Lower leg skin (tissue), 3 donors: ENCODE results near the gene HSPB6.

Experiments used
- POLR2A ChIP-seq, 2 donors: fragments of 450-650 bp; IDR thresholded peaks; one replicate each; pipeline ENCODE4 v1.6.1; 2016 to 2017; ENCODE audit warnings: antibody characterized with exemption in 2 of 2, mild to moderate bottlenecking in 1 of 2, moderate library complexity in 1 of 2
- TF ChIP-seq, protein P1 (sequence below), 3 donors: fragments of 450-650 bp; IDR thresholded peaks; one replicate each; pipeline ENCODE4 v1.5.1; 2016; ENCODE audit warnings: antibody characterized with exemption in 3 of 3, mild to moderate bottlenecking in 3 of 3, moderate library complexity in 2 of 3

DNA sequence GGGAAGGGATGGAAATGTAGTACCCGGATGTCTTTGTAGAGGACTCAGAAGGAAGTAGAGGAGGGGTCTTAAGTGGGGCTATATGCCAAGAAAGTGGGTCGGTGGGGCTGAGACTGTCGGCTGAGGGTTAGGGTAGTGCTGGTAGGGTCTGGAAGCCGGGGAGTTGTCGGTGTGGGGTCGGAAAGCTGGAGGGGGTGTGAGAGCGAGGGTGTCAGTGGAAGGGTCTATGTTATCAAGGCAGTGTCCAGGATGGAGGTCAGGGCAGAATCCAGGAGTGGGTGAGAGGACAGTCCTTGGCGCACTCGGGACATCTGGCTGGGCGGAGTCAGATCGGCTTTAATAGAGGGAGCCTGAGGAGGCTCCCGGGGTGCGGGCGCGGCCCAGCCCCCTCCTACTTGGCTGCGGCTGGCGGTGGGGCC is 1.7 kb downstream of the HSPB6 start:
- TF ChIP-seq, protein P1, sequence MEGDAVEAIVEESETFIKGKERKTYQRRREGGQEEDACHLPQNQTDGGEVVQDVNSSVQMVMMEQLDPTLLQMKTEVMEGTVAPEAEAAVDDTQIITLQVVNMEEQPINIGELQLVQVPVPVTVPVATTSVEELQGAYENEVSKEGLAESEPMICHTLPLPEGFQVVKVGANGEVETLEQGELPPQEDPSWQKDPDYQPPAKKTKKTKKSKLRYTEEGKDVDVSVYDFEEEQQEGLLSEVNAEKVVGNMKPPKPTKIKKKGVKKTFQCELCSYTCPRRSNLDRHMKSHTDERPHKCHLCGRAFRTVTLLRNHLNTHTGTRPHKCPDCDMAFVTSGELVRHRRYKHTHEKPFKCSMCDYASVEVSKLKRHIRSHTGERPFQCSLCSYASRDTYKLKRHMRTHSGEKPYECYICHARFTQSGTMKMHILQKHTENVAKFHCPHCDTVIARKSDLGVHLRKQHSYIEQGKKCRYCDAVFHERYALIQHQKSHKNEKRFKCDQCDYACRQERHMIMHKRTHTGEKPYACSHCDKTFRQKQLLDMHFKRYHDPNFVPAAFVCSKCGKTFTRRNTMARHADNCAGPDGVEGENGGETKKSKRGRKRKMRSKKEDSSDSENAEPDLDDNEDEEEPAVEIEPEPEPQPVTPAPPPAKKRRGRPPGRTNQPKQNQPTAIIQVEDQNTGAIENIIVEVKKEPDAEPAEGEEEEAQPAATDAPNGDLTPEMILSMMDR (IDR thresholded peaks at IDR 0.05): no peak
- TF ChIP-seq POLR2A (IDR thresholded peaks at IDR 0.05): no peak
